Measurements from ENCODE around the gene ROR2.
A peak's percentile ranks its signal among the peaks of the same experiment; 100 is the strongest.

The ROR2 gene

DNA sequence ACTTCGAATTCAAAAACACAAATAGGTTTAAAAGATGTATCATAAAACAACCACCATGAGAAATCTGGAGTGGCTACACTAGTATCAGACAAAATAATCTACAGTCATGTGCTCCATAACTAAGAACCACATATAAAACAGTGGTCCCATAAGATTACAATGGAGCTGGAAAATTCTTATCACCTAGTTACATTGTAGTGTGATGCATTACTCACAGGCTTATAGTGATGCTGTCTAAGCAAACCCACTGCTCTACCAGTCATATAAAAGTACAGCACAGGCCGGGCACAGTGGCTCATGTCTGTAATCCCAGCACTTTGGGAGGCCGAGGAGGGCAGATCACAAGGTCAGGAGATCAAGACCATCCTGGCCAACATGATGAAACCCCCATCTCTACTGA is 160.1 kb downstream of the ROR2 start:
- no peak for DNase-seq

- no peak for DNase-seq
Measured at GRCh38 chr9:91787931-91788330, 162.1 kb downstream of the ROR2 start.

DNA sequence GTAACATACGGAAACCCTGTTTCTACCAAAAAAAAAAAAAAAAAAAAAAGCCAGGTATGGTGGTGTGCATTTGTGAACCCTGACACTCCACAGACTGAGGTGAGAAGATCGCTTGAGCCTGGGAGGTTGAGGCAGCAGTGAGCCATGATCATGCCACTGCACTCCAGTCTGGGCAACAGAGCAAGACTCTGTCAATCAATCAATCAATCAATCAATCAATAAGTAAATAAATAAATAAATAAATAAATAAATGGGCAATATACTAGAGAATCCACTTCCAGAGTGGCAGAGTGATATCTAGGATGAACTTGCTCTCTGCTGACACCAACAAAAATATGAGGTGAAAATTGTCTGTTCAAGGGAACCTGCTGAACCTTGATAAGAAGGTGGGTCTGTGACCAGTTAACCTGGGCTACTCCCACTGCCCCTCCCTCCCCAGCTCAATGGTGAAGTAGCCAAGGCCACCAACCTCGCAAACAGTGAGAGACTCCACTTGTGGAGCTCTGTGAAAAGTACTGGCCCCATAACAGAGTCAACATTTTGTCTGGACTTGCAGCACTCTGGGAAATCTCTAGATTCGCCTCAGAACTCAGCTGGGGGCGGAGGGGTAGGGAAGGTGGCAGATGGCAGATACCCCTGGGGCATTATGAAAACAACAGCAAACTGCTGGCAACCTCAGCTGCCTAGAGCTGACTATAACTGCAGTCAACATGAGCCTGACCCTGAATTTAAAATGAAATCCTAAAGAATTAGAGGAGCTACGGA is 163.7 kb downstream of the ROR2 start:
- DNase-seq = no peak

GRCh38 chr9:91785447-91785842 is 164.6 kb downstream of the ROR2 start:
- no peak for DNase-seq

GRCh38 chr9:91784673-91785446 is 165.2 kb downstream of the ROR2 start:
- DNase-seq = no peak

GRCh38 chr9:91783876-91784672 is 166.0 kb downstream of the ROR2 start:
- DNase-seq = no peak

DNA sequence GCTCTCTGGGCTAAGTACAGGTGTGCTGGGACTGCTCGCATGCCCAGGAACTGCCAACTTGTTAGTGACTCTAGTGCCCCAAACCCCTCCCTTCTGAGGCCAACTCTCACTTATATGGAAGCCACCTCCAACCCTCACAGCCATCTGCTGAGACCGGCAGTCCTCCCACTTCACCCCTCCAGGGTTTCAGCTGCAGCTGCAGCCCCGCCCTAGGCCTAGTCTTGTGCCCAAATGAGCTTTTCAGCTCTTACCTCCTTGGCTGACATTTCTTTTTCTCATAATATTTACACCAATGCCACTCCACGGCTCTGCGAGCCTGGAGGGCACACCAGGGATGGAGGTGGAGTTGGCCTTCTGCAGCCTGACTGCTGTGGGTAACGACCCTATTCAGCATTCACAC is 166.6 kb downstream of the ROR2 start:
- no peak for DNase-seq

- no peak for DNase-seq
Measured at GRCh38 chr9:91782708-91783214, 167.3 kb downstream of the ROR2 start.

DNA sequence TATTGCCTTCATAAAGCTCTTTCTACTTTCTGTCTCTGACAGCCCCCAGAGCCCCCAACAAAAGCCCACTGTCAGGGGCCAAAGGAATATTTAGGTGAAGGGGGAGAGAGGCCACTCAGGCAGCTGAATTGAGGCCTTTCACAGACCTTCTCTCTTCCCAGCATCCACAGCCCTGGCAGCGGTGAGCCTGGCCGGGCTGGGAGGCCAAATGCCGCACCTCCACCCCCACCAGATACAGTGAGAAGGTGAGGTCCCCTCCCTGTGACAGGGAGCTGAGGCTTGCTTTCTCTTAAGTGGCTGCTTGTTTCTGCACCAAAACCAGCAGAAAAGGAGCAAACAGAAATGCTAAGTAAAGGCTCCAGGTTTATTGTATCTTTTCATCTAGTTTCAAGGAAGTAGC is 168.1 kb downstream of the ROR2 start:
- no peak for DNase-seq

DNA sequence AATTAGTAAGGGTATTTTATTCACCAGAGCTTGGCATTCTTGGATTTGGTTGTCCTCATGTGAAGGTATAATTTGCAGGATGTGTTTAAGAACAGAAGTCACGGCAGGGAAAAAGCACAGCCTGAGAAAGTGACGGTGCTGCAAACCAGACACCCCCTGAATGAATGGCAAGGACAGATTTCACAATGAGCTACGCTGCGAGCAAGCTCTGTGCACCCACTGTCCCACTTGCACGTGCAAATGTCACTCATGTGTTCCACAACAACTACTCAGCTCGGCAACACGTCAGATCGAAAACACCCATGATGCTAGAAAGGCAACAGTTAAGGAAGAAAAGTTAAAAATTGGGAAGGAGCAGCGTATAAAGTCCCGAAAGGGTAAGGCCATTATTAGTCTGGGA is 168.9 kb downstream of the ROR2 start:
- DNase-seq = no peak

DNA sequence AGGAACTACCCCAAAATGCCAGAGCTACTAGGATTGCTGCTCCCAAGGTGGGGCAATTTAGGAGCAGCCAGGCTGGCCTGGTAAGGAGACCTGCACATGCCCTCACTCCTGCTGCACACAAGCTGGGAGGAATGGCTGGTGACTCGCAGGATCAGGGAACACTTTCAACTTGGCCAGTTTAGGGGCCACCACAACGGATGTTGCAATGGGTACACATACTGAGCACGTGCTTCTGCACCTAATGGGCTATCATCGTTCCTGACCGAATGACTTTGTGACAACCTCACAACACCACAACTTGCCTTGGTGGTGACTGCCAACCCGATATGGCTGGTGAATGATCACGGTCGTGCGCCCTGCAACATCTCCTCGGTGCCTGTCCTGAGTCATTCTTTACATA is 172.0 kb downstream of the ROR2 start:
- no peak for DNase-seq

DNA sequence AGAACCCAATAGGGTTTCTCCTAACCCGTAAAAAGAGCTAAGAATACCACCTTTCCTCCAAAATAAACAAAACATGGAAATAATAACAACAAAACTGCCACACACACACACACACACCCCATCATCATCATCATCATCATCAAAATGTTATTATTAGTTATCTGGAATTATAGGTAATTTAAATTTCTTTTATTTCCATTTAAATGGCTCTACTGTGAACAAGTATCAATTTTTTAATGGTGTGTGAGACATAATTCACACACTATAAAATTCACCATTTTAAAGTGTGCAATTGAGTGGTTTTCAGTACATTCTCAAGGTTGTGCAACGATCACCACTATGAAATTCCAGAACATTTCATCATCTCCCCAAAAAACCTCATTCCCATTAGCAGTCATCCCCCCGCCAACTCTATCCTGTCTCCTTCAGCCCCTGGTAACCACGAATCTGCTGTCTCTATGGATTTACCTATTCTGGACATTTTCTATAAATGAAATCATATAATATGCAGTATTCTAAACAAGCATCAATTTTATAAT is 172.7 kb downstream of the ROR2 start:
- DNase-seq = no peak

DNA sequence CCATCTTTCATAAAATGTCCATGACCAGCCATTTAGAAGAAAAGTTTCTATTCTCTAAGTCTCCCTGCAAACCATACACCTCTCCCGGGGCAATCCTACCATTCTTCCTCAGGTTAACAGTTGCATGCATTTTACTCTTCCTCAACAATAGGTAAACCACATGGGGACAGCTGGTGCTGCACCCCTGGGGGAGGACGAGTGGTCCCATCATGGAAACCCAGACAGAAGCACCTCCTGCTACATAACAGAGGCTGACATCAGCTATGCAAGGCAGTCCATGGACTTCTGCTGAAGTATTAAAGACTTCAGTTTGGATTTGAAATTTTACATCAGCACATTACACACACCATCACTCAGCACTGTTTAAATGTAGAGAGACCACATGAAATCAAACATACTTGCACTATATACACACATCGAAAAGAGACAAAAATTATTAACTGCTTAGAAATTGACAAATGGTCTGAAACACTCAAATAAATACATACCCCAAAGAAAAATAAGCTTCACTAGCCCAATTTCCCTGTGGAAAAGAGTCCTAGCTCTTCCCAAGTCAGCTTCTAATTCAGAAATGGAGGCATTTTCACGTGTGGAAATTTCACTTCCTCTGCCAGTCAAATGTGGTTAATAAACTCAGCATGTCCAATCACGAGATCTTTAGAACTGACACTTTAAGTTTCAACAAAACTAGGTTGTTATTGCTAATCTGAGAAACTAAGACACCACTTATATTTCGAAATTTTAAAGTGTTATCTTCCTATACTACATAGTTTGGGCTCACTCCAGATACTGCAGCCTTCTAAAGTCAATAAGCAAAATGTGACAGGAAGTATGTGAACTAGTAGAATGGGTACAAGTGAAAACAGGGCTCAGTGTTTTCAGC is 173.4 kb downstream of the ROR2 start:
- no peak for DNase-seq

- DNase-seq = no peak
Measured at GRCh38 chr9:91775708-91776028, 174.4 kb downstream of the ROR2 start.

- peak; percentile 50 for DNase-seq
Measured at GRCh38 chr9:91775011-91775707, 174.9 kb downstream of the ROR2 start.

DNA sequence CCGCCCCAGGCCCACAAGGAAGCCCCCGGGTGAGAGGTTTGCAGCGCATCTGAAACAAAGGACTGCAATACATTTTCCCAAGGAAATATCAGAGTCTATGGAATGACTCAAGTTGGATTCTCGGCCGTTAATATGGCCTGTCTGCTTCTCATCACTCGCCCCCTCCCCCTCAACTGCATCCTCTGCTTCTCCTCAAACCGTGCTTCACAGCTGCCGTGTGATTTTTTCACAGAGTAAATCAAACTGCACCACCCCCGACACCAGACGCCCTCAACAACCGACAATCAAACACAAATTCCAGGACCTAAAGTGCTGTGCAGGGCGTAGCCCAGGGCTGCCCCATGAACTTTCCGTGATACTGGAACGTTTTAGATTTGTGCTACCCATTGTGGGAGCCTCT is 176.9 kb downstream of the ROR2 start:
- no peak for DNase-seq

- no peak for DNase-seq
Measured at GRCh38 chr9:91771864-91772263, 178.2 kb downstream of the ROR2 start.

DNA sequence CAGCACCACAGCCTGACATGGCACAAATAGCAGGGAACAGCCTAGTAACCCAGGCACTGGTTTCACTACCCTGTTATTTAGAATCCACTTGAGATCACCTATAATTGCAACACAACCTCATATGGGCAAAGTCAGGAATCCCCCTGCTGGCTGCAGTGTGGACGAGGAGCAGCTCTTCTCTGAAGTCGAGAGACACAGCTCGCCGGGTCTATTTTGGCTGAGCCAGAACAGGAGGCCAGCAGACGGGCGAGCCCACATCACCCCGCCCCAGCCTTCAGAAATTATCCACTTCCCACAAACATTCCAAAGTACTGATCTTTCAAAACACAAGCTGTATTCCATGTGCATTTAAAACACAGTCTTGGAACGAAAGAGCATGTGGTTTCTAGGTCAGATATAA is 179.0 kb downstream of the ROR2 start:
- no peak for DNase-seq

GRCh38 chr9:91770229-91770628 is 179.8 kb downstream of the ROR2 start:
- no peak for DNase-seq

GRCh38 chr9:91768977-91769916 is 180.8 kb downstream of the ROR2 start:
- no peak for DNase-seq
